Measurements from ENCODE around the gene MDGA2.

The MDGA2 gene

GRCh38 chr14:47471075-47471474 lies 204.3 kb downstream of the MDGA2 start:
- DNase-seq, result no peak

- DNase-seq, result no peak
Measured at GRCh38 chr14:47466916-47467315, 208.5 kb downstream of the MDGA2 start.

- no peak for DNase-seq
Measured at GRCh38 chr14:47454025-47454424, 221.4 kb downstream of the MDGA2 start.

GRCh38 chr14:47447076-47447475 lies 228.3 kb downstream of the MDGA2 start:
- no peak for DNase-seq

GRCh38 chr14:47442211-47442610 lies 233.2 kb downstream of the MDGA2 start:
- DNase-seq, result peak; percentile 20

GRCh38 chr14:47439953-47440352 lies 235.5 kb downstream of the MDGA2 start:
- DNase-seq, result no peak

GRCh38 chr14:47438650-47439140 lies 236.7 kb downstream of the MDGA2 start:
- DNase-seq, result peak; percentile 78

GRCh38 chr14:47435331-47435965 lies 240.0 kb downstream of the MDGA2 start:
- DNase-seq, result no peak

- DNase-seq, result no peak
Measured at GRCh38 chr14:47427629-47428028, 247.8 kb downstream of the MDGA2 start.

GRCh38 chr14:47425302-47425701 lies 250.1 kb downstream of the MDGA2 start:
- DNase-seq, result no peak

- DNase-seq, result no peak
Measured at GRCh38 chr14:47422191-47422590, 253.2 kb downstream of the MDGA2 start.

GRCh38 chr14:47411523-47411922 lies 263.9 kb downstream of the MDGA2 start:
- DNase-seq, result no peak

GRCh38 chr14:47392326-47392725 lies 283.1 kb downstream of the MDGA2 start:
- DNase-seq, result no peak

- no peak for DNase-seq
Measured at GRCh38 chr14:47390831-47391504, 284.4 kb downstream of the MDGA2 start.

- no peak for DNase-seq
Measured at GRCh38 chr14:47389535-47389934, 285.9 kb downstream of the MDGA2 start.

- DNase-seq, result no peak
Measured at GRCh38 chr14:47366006-47366405, 309.4 kb downstream of the MDGA2 start.

- DNase-seq, result no peak
Measured at GRCh38 chr14:47365233-47365632, 310.2 kb downstream of the MDGA2 start.

- DNase-seq, result no peak
Measured at GRCh38 chr14:47353186-47353585, 322.2 kb downstream of the MDGA2 start.

- no peak for DNase-seq
Measured at GRCh38 chr14:47346849-47347248, 328.6 kb downstream of the MDGA2 start.

- no peak for DNase-seq
Measured at GRCh38 chr14:47345016-47345415, 330.4 kb downstream of the MDGA2 start.

- no peak for DNase-seq
Measured at GRCh38 chr14:47332939-47333338, 342.5 kb downstream of the MDGA2 start.

GRCh38 chr14:47332106-47332505 lies 343.3 kb downstream of the MDGA2 start:
- no peak for DNase-seq

GRCh38 chr14:47328376-47328775 lies 347.0 kb downstream of the MDGA2 start:
- no peak for DNase-seq

- DNase-seq, result no peak
Measured at GRCh38 chr14:47327336-47327735, 348.1 kb downstream of the MDGA2 start.

- no peak for DNase-seq
Measured at GRCh38 chr14:47322751-47323150, 352.7 kb downstream of the MDGA2 start.
